K562 (cell line): Measurements from ENCODE around the gene FASTKD3. TPM values are rescaled to one million over a fixed set of nuclear protein-coding genes. Genes with fewer than 3 reads are reported as not detected.

Experiments used
- BACH1 ChIP-seq: fragments of 200-800 bp; sonication (Bioruptor generic); IDR thresholded peaks from 2 replicates; pipeline ENCODE4 v1.6.1; 2016; ENCODE audit warnings: missing genetic modification characterization, missing compliant biosample characterization
- HLTF ChIP-seq: fragments of 450-650 bp; IDR thresholded peaks from 2 replicates; pipeline ENCODE4 v1.6.1; 2016
- PHF20 ChIP-seq: fragments of 450-650 bp; IDR thresholded peaks from 2 replicates; pipeline ENCODE4 v1.6.1; 2018; ENCODE audit not compliant: partially characterized antibody
- RERE ChIP-seq: sonication (generic); formaldehyde crosslinking; IDR thresholded peaks from 2 replicates; pipeline ENCODE4 v1.8.0; 2023; ENCODE audit warnings: missing genetic modification reagents, mild to moderate bottlenecking, borderline replicate concordance
- ZBTB40 ChIP-seq, 2 experiments: fragments of 450-650 bp in 1 of 2; sonication (generic) in 1 of 2; formaldehyde crosslinking in 1 of 2; IDR thresholded peaks; 2 replicates each; pipeline versions ENCODE4 v1.7.1 to v1.9.0; 2016 to 2022; ENCODE audit warnings: inconsistent platforms in 1 of 2, mild to moderate bottlenecking in 1 of 2, missing genetic modification reagents in 1 of 2
- ZNF586 ChIP-seq: fragments of 450-650 bp; formaldehyde crosslinking; conservative IDR thresholded peaks from 2 replicates; pipeline ENCODE4 v1.4.0; 2020; ENCODE audit warnings: mild to moderate bottlenecking, moderate library complexity
- ZNF717 ChIP-seq: fragments of 250-450 bp; sonication (Bioruptor Pico); IDR thresholded peaks from 2 replicates; pipeline ENCODE4 v1.5.0; 2021
- polyA plus RNA-seq, 8 experiments: library from polyadenylated mRNA; depleted of rRNA in 4 of 8; stranded (reverse) in 5 of 8; unstranded in 3 of 8; fragments of >200 nt; fragmentation: Nextera tagmentation in 2 of 8; fragmentation: Illumina TruSeq in 1 of 8; extraction: Ambion mirVana in 2 of 8; extraction: Trizol in 1 of 8; gene quantifications; 2 replicates each; pipeline versions ENCODE4 v1.2.1 to v1.2.3, GENCODE V29; 2011 to 2014; ENCODE audit warnings: inconsistent platforms in 1 of 8, missing spikeins in 1 of 8
- total RNA-seq, 7 experiments: library from RNA; depleted of rRNA in 6 of 7; stranded (reverse); fragments of >200 nt in 6 of 7; fragmentation: Illumina TruSeq in 2 of 7; extraction: Trizol in 2 of 7; gene quantifications; 2 replicates each; pipeline versions ENCODE4 v1.2.1 to v1.2.3, GENCODE V29; 2011 to 2021; ENCODE audit warnings: low replicate concordance in 1 of 7
- TF ChIP-seq, protein P1 (sequence below): fragments of 450-650 bp; formaldehyde crosslinking; IDR thresholded peaks from 2 replicates; pipeline ENCODE4 v1.4.0; 2022; ENCODE audit warnings: missing genetic modification characterization

Gene FASTKD3
- total and polyA plus RNA-seq, 9 of the 15 experiments (the other 6 are each of a cell fraction or from before 2014, with no cell fraction given) = 17.1 to 149 (median 47.5) TPM

GRCh38 chr5:7868773-7869473, at the start of gene FASTKD3, which contains the start of gene MTRR (continued):
- TF ChIP-seq ZBTB40 (IDR thresholded peaks at IDR 0.05) (no peak), ZBTB40 (CRISPR knock-in tag; IDR thresholded peaks at IDR 0.05) (no peak), RERE (CRISPR knock-in tag) (no peak), PHF20 (peak; percentile 13), HLTF (peak; percentile 63; the same call in 1 of the 2 replicates), ZNF586 (no peak), ZNF717 (CRISPR knock-in tag) (no peak), BACH1 (tag) (no peak)
- TF ChIP-seq, protein P1, sequence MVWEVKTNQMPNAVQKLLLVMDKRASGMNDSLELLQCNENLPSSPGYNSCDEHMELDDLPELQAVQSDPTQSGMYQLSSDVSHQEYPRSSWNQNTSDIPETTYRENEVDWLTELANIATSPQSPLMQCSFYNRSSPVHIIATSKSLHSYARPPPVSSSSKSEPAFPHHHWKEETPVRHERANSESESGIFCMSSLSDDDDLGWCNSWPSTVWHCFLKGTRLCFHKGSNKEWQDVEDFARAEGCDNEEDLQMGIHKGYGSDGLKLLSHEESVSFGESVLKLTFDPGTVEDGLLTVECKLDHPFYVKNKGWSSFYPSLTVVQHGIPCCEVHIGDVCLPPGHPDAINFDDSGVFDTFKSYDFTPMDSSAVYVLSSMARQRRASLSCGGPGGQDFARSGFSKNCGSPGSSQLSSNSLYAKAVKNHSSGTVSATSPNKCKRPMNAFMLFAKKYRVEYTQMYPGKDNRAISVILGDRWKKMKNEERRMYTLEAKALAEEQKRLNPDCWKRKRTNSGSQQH (CRISPR knock-in tag) = no peak
